Fibroblast of lung (primary cell): ENCODE data around the gene NACAD. TPM values are rescaled to one million over a fixed set of nuclear protein-coding genes. Genes with fewer than 3 reads are reported as not detected.

Experiments
- DNase-seq, 2 donors: peaks; one replicate each; pipeline versions ENCODE4 v3.0.0 to v3.0.0-alpha.2; 2010; ENCODE audit warnings: low read depth in 2 of 2
- H2AFZ ChIP-seq: 2 replicates; pipeline ENCODE4 v1.5.1; 2012; ENCODE audit warnings: low read length, control low read depth, inconsistent platforms
- H3K27ac ChIP-seq: 2 replicates; pipeline ENCODE4 v1.5.1; 2011; ENCODE audit warnings: low read length, control low read depth; ENCODE audit not compliant: insufficient read depth
- H3K27me3 ChIP-seq: 2 replicates; pipeline ENCODE4 v1.5.1; 2011; ENCODE audit warnings: mild to moderate bottlenecking, low read length; ENCODE audit not compliant: control insufficient read depth, insufficient read depth
- H3K36me3 ChIP-seq: 2 replicates; pipeline ENCODE4 v1.5.1; 2011; ENCODE audit warnings: low read length; ENCODE audit not compliant: control insufficient read depth, insufficient read depth
- H3K4me1 ChIP-seq: 2 replicates; pipeline ENCODE4 v1.5.1; 2011; ENCODE audit warnings: low read length; ENCODE audit not compliant: control insufficient read depth, insufficient read depth; ENCODE audit errors: extremely low read depth
- H3K4me2 ChIP-seq: 2 replicates; pipeline ENCODE4 v1.5.1; 2011; ENCODE audit warnings: low read length, control low read depth; ENCODE audit not compliant: insufficient read depth; ENCODE audit errors: extremely low read depth
- H3K4me3 ChIP-seq, 4 experiments: fragments of 200-600 bp in 1 of 4; sonication (generic) in 1 of 4; replicated peaks in 1 of 4; 2 replicates each; pipeline ENCODE4 v1.5.1; 2011 to 2016; ENCODE audit warnings: low read length in 4 of 4, low read depth in 3 of 4, mild to moderate bottlenecking in 3 of 4, control low read depth in 2 of 4, inconsistent platforms in 1 of 4, mixed read lengths in 1 of 4; ENCODE audit not compliant: insufficient read depth in 1 of 4; ENCODE audit errors: control extremely low read depth in 1 of 4
- H3K79me2 ChIP-seq: 2 replicates; pipeline ENCODE4 v1.5.1; 2012; ENCODE audit warnings: mild to moderate bottlenecking, low read length, inconsistent platforms; ENCODE audit not compliant: control insufficient read depth, insufficient read depth
- H3K9ac ChIP-seq: 2 replicates; pipeline ENCODE4 v1.5.1; 2011; ENCODE audit warnings: mild to moderate bottlenecking, low read length, control low read depth; ENCODE audit not compliant: insufficient read depth
- H3K9me3 ChIP-seq: 2 replicates; pipeline ENCODE4 v1.5.1; 2012; ENCODE audit warnings: low read depth, low read length; ENCODE audit not compliant: control insufficient read depth, insufficient read depth
- H4K20me1 ChIP-seq: 2 replicates; pipeline ENCODE4 v1.5.1; 2011; ENCODE audit warnings: low read length; ENCODE audit not compliant: control insufficient read depth, insufficient read depth; ENCODE audit errors: extremely low read depth
- EZH2 ChIP-seq: IDR thresholded peaks from 2 replicates; pipeline ENCODE4 v1.5.1; 2012; ENCODE audit warnings: low read length, control low read depth, mild to moderate bottlenecking; ENCODE audit errors: missing control alignments
- polyA plus RNA-seq, 2 donors: library from polyadenylated mRNA; depleted of rRNA in 1 of 2; stranded (reverse) in 1 of 2; unstranded in 1 of 2; fragments of >200 nt; gene quantifications; 2 replicates each; pipeline ENCODE4 v1.2.1, GENCODE V29; 2011 to 2012; ENCODE audit warnings: missing spikeins in 1 of 2
- total RNA-seq: library from RNA; depleted of rRNA; stranded (reverse); fragments of >200 nt; gene quantifications from 2 replicates; pipeline ENCODE4 v1.2.1, GENCODE V29; 2014
- TF ChIP-seq, protein P1 (sequence below), 2 donors: IDR thresholded peaks in 1 of 2; conservative IDR thresholded peaks in 1 of 2; 1 replicate in 1 of 2; 2 replicates in 1 of 2; pipeline ENCODE4 v1.5.1; 2011 to 2012; ENCODE audit warnings: low read length in 2 of 2, control low read depth in 1 of 2, inconsistent platforms in 1 of 2, low read depth in 1 of 2, mild to moderate bottlenecking in 1 of 2

The NACAD gene
- total and polyA plus RNA-seq, 2 donors (not counting 1 experiment from before 2014, with no cell fraction given): 0.41 to 2.8 TPM

DNA sequence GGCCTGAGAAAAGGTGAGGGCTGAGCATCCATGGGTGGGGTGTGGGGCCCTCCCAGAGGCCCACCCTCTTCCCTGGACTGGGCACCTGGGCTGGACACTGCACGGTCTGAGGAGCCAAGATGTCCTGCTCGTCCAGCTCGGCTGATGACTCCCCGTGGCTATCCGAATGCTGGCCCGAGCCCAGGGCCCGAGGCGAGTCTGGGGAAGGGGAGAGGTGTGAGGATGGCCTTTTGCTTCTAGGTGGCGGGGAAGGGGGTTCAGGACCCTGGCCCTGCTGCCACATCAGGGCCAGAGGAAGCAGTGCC is 7.1 kb downstream of the NACAD start:
- DNase-seq: no peak
- Histone ChIP-seq H3K9ac (no peak overlapping the region), H4K20me1 (no peaks in the 10 kb centered on the region), H3K27ac (no peak overlapping the region), H3K79me2 (no peaks in the 10 kb centered on the region), H3K27me3 (no peaks in the 10 kb centered on the region), H3K4me1 (no peaks in the 10 kb centered on the region), H2AFZ (no peak overlapping the region), H3K36me3 (peaks cover 1% of the 10 kb centered on the region), H3K4me3 (no peak overlapping the region), H3K4me2 (no peak overlapping the region), H3K9me3 (no peaks in the 10 kb centered on the region)
- TF ChIP-seq, protein P1, sequence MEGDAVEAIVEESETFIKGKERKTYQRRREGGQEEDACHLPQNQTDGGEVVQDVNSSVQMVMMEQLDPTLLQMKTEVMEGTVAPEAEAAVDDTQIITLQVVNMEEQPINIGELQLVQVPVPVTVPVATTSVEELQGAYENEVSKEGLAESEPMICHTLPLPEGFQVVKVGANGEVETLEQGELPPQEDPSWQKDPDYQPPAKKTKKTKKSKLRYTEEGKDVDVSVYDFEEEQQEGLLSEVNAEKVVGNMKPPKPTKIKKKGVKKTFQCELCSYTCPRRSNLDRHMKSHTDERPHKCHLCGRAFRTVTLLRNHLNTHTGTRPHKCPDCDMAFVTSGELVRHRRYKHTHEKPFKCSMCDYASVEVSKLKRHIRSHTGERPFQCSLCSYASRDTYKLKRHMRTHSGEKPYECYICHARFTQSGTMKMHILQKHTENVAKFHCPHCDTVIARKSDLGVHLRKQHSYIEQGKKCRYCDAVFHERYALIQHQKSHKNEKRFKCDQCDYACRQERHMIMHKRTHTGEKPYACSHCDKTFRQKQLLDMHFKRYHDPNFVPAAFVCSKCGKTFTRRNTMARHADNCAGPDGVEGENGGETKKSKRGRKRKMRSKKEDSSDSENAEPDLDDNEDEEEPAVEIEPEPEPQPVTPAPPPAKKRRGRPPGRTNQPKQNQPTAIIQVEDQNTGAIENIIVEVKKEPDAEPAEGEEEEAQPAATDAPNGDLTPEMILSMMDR (conservative IDR thresholded peaks at IDR 0.05 in 1 of 2, IDR thresholded peaks at IDR 0.05 in 1 of 2; ENCODE audit: low read depth in 1 of 2, low read length in 2 of 2): no peak
- no peak for TF ChIP-seq EZH2

DNA sequence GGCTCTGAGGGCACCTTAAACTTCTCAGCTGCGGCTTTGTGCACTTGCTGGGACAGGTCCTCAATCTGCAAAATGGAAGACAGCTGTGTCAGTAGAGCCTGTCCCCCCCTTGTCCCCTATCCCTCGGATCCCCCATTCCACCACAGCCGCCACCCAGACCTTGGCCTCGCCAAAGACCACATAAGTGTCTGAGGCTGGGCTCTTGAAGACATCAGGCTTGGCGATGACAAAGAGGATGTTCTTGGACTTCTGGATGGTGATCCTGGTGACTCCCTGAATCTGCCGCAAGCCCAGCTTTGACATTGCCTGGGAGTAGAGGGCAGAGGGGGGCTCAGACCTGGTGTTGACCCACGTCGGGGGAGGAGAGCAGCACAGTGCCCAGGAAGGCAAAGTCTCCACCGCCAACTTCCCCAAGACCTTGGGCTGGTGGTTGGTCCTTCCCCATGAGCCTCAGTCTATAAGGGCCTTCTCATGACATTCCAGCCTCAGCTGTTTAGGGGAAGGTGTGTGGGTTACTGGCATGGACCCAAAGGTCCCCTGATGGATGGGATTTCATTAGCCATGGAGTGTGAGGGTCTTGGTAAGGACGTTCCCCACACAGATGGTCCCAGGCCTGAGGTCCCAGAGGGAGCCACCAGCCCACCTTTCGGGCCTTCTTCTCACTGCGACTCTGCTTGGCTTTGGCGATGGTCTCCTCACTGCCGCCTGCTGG is 7.7 kb downstream of the NACAD start:
- Histone ChIP-seq H3K4me3 (no peak overlapping the region), H3K9ac (no peak overlapping the region), H4K20me1 (no peaks in the 10 kb centered on the region), H3K27ac (no peak overlapping the region), H3K79me2 (no peaks in the 10 kb centered on the region), H3K4me2 (no peak overlapping the region), H3K36me3 (peaks cover 1% of the 10 kb centered on the region), H2AFZ (no peak overlapping the region), H3K4me1 (no peaks in the 10 kb centered on the region), H3K27me3 (no peaks in the 10 kb centered on the region), H3K9me3 (no peaks in the 10 kb centered on the region)
- no peak for DNase-seq
- no peak for TF ChIP-seq EZH2
- TF ChIP-seq, protein P1 (conservative IDR thresholded peaks at IDR 0.05 in 1 of 2, IDR thresholded peaks at IDR 0.05 in 1 of 2; ENCODE audit: low read depth in 1 of 2, low read length in 2 of 2): no peak

DNA sequence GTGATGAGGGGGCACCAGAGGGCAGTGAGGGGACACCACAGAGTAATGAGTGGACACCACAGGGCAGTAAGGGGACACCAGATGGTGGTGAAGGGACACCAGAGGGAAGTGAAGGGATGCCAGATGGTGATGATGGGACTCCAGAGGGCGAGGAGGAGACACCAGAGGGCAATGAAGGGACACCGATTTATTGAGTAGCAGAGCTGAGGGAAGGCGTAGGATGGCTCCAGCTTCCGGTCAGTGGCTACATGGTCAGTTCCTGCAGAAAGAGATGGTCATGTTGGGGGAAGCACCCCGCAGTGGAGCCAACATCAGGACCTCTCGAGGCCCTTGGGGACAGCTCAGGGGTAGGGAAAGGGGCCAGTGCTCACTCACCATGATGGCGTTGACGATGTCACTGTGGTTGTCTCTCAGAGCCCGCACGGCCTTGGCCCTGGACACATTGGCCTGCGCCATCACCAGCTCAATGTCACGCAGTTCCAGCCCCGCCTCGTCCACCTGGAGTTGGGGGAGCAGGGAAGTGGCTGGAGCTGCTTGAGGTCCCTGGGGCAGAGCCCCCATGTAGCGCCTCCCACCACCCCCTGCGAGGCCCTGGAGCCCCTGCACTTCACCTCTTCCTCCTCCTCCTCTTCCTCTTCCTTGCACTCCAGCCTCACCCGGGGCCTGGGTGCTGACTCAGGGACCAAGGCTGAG is 8.4 kb downstream of the NACAD start:
- Histone ChIP-seq H3K4me3 (no peak overlapping the region), H3K79me2 (no peaks in the 10 kb centered on the region), H3K4me2 (no peak overlapping the region), H3K27ac (no peak overlapping the region), H3K9me3 (no peaks in the 10 kb centered on the region), H3K36me3 (peaks cover 5% of the 10 kb centered on the region), H3K4me1 (no peaks in the 10 kb centered on the region), H4K20me1 (no peaks in the 10 kb centered on the region), H2AFZ (no peak overlapping the region), H3K27me3 (no peaks in the 10 kb centered on the region), H3K9ac (no peak overlapping the region)
- no peak for TF ChIP-seq EZH2
- TF ChIP-seq, protein P1 (conservative IDR thresholded peaks at IDR 0.05 in 1 of 2, IDR thresholded peaks at IDR 0.05 in 1 of 2; ENCODE audit: low read depth in 1 of 2, low read length in 2 of 2): no peak
- DNase-seq: no peak
